ENCODE measurements around the gene SLC25A43.

SLC25A43 gene

DNA sequence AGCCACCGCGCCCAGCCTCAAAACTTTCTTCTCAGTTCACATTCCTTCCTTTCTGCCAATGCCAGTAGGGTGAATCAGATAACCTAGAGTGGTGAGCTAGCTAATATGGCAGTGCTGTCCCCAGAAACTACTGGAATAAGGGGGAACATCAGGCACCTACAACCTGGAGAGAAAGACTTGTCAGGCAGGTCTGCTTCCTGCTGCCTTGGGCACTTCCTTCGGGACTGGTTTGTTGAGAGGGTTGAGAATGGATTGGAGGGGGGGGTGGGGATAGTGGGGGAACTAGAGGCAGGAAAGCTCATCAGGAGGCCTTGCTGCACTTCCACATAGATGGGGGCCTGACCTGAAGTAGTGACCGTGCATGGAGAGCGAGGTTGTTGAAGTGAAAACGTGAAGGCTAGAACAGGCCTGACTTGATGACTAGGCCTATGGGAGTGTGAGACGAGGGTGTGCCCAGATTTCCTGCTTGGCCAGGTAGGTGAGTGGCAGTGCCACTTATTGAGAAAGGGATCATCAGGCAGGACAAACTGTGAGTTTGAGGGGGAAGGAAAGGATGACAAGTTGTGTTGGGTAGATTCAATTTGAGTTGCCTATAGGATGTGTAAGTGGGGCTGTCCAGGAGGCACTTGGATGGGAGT is 102.5 kb downstream of the SLC25A43 start:
- no peak for DNase-seq

DNA sequence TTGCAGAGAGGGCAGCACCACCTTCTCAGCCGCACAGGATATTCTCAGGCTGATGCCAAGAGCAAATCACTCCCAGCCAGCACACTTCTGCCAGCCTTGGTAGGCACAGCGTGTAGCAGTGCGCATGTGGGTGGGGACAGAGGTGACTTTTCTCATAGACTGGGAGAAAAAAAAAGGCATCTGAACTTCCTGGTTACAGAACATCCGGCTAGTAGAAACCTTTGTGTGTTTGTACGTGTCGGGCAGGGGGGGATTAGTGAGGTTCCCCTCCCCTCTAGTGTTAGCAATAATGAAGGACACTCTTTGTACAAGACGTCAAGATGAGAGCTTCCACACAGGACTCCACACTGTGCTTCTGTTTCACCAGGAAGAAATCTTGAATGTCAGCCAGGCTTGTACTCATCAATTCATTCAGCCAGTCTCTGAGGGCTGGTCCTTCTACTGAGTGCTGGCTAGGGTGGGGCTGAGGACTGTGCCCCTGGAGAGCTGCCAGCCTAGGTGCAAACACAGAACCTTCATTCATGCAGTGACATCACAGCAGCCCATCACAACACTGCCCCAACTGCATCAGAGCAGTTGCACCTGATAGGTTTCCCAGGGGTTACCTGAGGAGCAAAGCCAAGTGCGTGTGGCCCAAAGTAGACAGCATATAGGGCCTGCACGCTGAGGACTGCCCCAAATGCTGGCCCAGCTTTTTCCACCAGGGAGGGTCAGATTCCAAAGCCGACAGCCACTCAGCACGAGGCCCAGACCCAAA is 103.8 kb downstream of the SLC25A43 start:
- no peak for DNase-seq

DNA sequence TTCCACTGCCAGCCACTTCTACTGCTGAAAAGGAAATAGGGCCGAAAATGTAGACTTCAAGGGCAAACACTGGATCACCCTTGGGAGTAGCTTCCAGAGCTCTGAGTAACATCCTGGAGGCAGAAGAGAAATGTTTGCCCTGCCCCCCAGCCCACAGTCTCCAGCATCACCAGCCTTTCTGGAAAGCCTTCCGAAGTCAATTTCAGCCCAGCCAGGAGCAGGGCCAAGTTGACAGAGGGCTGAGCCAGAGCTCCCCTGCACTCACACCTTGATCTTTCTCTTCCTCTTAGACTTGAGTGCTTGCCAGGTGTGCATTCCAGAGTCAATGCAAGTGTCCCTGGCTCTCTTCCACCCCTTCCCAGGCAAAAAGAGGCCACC is 104.3 kb downstream of the SLC25A43 start:
- no peak for DNase-seq

Data from activated CD4-positive, CD25-positive, alpha-beta regulatory T cell treated with anti-CD3 and anti-CD28 coated beads, Interleukin-2, amount 50 U/mL, for 72 hours (primary cell).